Liver (tissue), 9 donors: ENCODE results near the gene RBPJ. TPM values are rescaled to one million over a fixed set of nuclear protein-coding genes. Genes with fewer than 3 reads are reported as not detected.

Experiments used
- DNase-seq: peaks from one replicate; pipeline ENCODE4 v3.0.0-alpha.2; 2017; ENCODE audit warnings: low spot score
- H3K27ac ChIP-seq, 2 donors: one replicate each; pipeline ENCODE4 v1.7.0; 2013; ENCODE audit warnings: inconsistent platforms in 2 of 2, low read length in 2 of 2, control low read depth in 1 of 2, low read depth in 1 of 2, mild to moderate bottlenecking in 1 of 2
- H3K27me3 ChIP-seq, 4 donors: one replicate each; pipeline versions ENCODE4 v1.6.1 to v1.7.0; 2013; ENCODE audit warnings: low read length in 3 of 4, inconsistent platforms in 1 of 4, mild to moderate bottlenecking in 1 of 4, moderate library complexity in 1 of 4; ENCODE audit not compliant: control insufficient read depth in 4 of 4, insufficient read depth in 4 of 4
- H3K36me3 ChIP-seq, 4 donors: one replicate each; pipeline versions ENCODE4 v1.6.1 to v1.7.0; 2013; ENCODE audit warnings: low read length in 3 of 4, mild to moderate bottlenecking in 3 of 4, low read depth in 1 of 4, moderate library complexity in 1 of 4; ENCODE audit not compliant: control insufficient read depth in 4 of 4, insufficient read depth in 3 of 4
- H3K4me1 ChIP-seq, 4 donors: one replicate each; pipeline versions ENCODE4 v1.6.1 to v1.7.0; 2013; ENCODE audit warnings: low read length in 3 of 4, mild to moderate bottlenecking in 3 of 4, moderate library complexity in 1 of 4; ENCODE audit not compliant: control insufficient read depth in 4 of 4, insufficient read depth in 4 of 4
- H3K4me3 ChIP-seq, 3 donors: one replicate each; pipeline versions ENCODE4 v1.6.1 to v1.7.0; 2013; ENCODE audit warnings: low read length in 3 of 3, control low read depth in 1 of 3, low read depth in 1 of 3, mild to moderate bottlenecking in 1 of 3
- H3K9ac ChIP-seq, 2 donors: one replicate each; pipeline ENCODE4 v1.7.0; 2013; ENCODE audit warnings: low read length in 2 of 2, mild to moderate bottlenecking in 2 of 2, moderate library complexity in 2 of 2, control low read depth in 1 of 2, low read depth in 1 of 2
- H3K9me3 ChIP-seq, 4 donors: one replicate each; pipeline versions ENCODE4 v1.6.1 to v1.7.0; 2013; ENCODE audit warnings: low read length in 3 of 4; ENCODE audit not compliant: control insufficient read depth in 4 of 4
- ATF3 ChIP-seq: IDR thresholded peaks from 2 replicates; pipeline ENCODE4 v1.6.1; 2016; ENCODE audit warnings: antibody characterized with exemption
- CTCF ChIP-seq: fragments of 150-350 bp; IDR thresholded peaks from 2 replicates; pipeline ENCODE4 v1.5.1; 2017; ENCODE audit warnings: improper control_type of control experiment, low read depth, low read length; ENCODE audit not compliant: missing input control
- EGR1 ChIP-seq, 2 donors: IDR thresholded peaks; 2 replicates each; pipeline ENCODE4 v1.6.1; 2016 to 2018; ENCODE audit warnings: antibody characterized with exemption in 2 of 2, low read depth in 2 of 2
- FOXA1 ChIP-seq: IDR thresholded peaks from 2 replicates; pipeline ENCODE4 v1.6.1; 2016; ENCODE audit warnings: antibody characterized with exemption
- FOXA2 ChIP-seq: IDR thresholded peaks from 2 replicates; pipeline ENCODE4 v1.6.1; 2016; ENCODE audit warnings: antibody characterized with exemption
- GABPA ChIP-seq, 2 donors: IDR thresholded peaks in 1 of 2; conservative IDR thresholded peaks in 1 of 2; 2 replicates each; pipeline ENCODE4 v1.6.1; 2016; ENCODE audit warnings: antibody characterized with exemption in 2 of 2, mild to moderate bottlenecking in 1 of 2, moderate library complexity in 1 of 2
- HNF4A ChIP-seq, 2 donors: conservative IDR thresholded peaks; 2 replicates each; pipeline ENCODE4 v1.6.1; 2016; ENCODE audit warnings: antibody characterized with exemption in 2 of 2, mild to moderate bottlenecking in 2 of 2
- HNF4G ChIP-seq: IDR thresholded peaks from 2 replicates; pipeline ENCODE4 v1.6.1; 2016; ENCODE audit warnings: antibody characterized with exemption
- JUND ChIP-seq, 2 donors: IDR thresholded peaks; 2 replicates each; pipeline ENCODE4 v1.6.1; 2016; ENCODE audit warnings: antibody characterized with exemption in 2 of 2
- MAX ChIP-seq: IDR thresholded peaks from 2 replicates; pipeline ENCODE4 v1.6.1; 2016; ENCODE audit warnings: antibody characterized with exemption
- NR2F2 ChIP-seq: IDR thresholded peaks from 2 replicates; pipeline ENCODE4 v1.6.1; 2016; ENCODE audit warnings: antibody characterized with exemption
- RAD21 ChIP-seq, 2 donors: IDR thresholded peaks; 2 replicates each; pipeline ENCODE4 v1.6.1; 2016; ENCODE audit warnings: antibody characterized with exemption in 2 of 2, mild to moderate bottlenecking in 2 of 2
- REST ChIP-seq: IDR thresholded peaks from 2 replicates; pipeline ENCODE4 v1.6.1; 2016; ENCODE audit warnings: antibody characterized with exemption, mild to moderate bottlenecking
- RXRA ChIP-seq, 2 donors: IDR thresholded peaks; 2 replicates each; pipeline ENCODE4 v1.6.1; 2017 to 2018; ENCODE audit warnings: antibody characterized with exemption in 2 of 2, mild to moderate bottlenecking in 1 of 2
- SP1 ChIP-seq: IDR thresholded peaks from 2 replicates; pipeline ENCODE4 v1.6.1; 2018; ENCODE audit warnings: antibody characterized with exemption, mild to moderate bottlenecking
- TAF1 ChIP-seq: conservative IDR thresholded peaks from 2 replicates; pipeline ENCODE4 v1.6.1; 2016; ENCODE audit warnings: antibody characterized with exemption, mild to moderate bottlenecking
- YY1 ChIP-seq: IDR thresholded peaks from 2 replicates; pipeline ENCODE4 v1.6.1; 2016; ENCODE audit warnings: antibody characterized with exemption, mild to moderate bottlenecking
- ZBTB33 ChIP-seq: IDR thresholded peaks from 2 replicates; pipeline ENCODE4 v1.6.1; 2016; ENCODE audit warnings: antibody characterized with exemption
- WGBS: extraction: QIAGEN DNeasy Blood & Tissue Kit; methylation state at CpG from one replicate; pipeline ENCODE4 v1.1.7; 2013; 5-methylcytosine and 5-hydroxymethylcytosine counted together
- polyA plus RNA-seq, 2 donors: library from polyadenylated mRNA; stranded (reverse) in 1 of 2; unstranded in 1 of 2; fragments of 200-250 nt in 1 of 2; fragments of >200 nt in 1 of 2; fragmentation: Nextera tagmentation in 1 of 2; extraction: Ambion mirVana in 1 of 2; gene quantifications; one replicate each; pipeline versions ENCODE4 v1.2.1 to v1.2.3, GENCODE V29; 2013 to 2015
- total RNA-seq, 2 donors: library from RNA; depleted of rRNA; stranded (reverse); fragments of >200 nt; gene quantifications; one replicate each; pipeline ENCODE4 v1.2.3, GENCODE V29; 2014
- donor health status: healthy.
- donor health status: healthy.
- donor health status: healthy.
- donor health status: healthy.
- donor health status: healthy.

RBPJ gene
- total and polyA plus RNA-seq, 4 donors: 8.0 to 32.2 (median 22.9) TPM

- H3K27ac ChIP-seq: no peak overlapping the region
Measured at GRCh38 chr4:26284536-26284935, 36.3 kb upstream of the RBPJ start.

More at GRCh38 chr4:26284536-26284935, 36.3 kb upstream of the RBPJ start:
- TF ChIP-seq CTCF (no peak), HNF4A (conservative IDR thresholded peaks at IDR 0.05) (no peak), EGR1 (IDR thresholded peaks at IDR 0.05; ENCODE audit: low read depth in 2 of 2) (no peak), ZBTB33 (no peak), MAX (no peak), SP1 (no peak), YY1 (no peak), HNF4G (no peak), GABPA (IDR thresholded peaks at IDR 0.05 in 1 of 2, conservative IDR thresholded peaks at IDR 0.05 in 1 of 2) (no peak), NR2F2 (no peak), FOXA1 (no peak), RXRA (IDR thresholded peaks at IDR 0.05) (no peak), RAD21 (IDR thresholded peaks at IDR 0.05) (no peak), FOXA2 (no peak), REST (no peak), ATF3 (no peak), TAF1 (no peak), JUND (IDR thresholded peaks at IDR 0.05) (no peak)
- no peak overlapping the region for H3K9ac ChIP-seq
- H3K9me3 ChIP-seq: no peaks in the 10 kb centered on the region
- DNase-seq: no peak
- no peak overlapping the region for H3K4me3 ChIP-seq
- H3K36me3 ChIP-seq: no peaks in the 10 kb centered on the region
- H3K4me1 ChIP-seq: peaks cover 0 to 1% (median 0%) of the 10 kb centered on the region in 4 donors
- no peaks in the 10 kb centered on the region for H3K27me3 ChIP-seq
- 86% methylated on average over 8 of the region's 8 CpGs for WGBS
